Ammon's horn (tissue), 1 donor: ENCODE measurements around the gene SGK1.
"Not testable (repeated sequence)": the region's sequence is repeated elsewhere in the genome, so short reads cannot be mapped to it uniquely, and the experiment has no call there.

Experiments used
- DNase-seq: peaks from one replicate; pipeline ENCODE4 v3.0.0-alpha.2; 2016; ENCODE audit warnings: low spot score

The SGK1 gene

DNA sequence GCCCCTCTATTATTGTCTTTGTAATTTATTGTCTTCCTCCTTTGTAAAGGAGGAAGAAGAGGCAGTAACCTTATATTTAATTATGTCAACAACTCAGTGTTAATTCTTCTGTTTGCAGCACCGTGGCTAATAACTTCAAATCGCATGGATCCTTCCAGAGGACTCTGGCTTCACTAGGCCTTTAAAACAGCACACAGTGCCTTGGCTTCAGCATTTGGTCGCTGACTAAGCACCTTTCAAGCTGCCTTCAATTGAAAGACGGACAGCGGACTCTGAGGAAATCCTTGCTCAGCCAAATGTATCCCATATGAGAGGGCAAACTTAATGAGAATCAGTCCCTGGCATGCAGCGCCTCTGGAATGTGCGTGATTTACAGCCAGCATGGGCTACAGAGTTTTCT, 64.2 kb downstream of the SGK1 start:
- peak; percentile 84 for DNase-seq

DNA sequence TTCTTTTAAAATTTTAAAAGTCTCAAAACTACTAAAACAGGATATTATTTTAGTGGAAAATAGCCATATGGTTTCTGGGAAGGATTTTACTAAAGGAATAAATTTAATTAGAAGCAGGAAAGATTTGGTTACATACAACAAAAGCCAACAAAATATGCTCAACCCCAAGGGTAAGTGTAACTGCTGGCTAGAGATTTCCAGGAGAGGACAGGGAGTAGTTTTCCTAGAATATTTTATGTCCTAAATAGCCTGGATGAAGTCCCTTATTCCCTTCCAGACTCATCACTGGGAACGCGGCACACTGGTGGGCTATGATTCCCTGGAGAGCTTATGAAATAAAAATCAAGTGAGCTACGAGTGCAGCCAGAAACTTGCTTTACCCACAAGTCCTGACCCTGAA, 66.6 kb downstream of the SGK1 start:
- no peak for DNase-seq

DNA sequence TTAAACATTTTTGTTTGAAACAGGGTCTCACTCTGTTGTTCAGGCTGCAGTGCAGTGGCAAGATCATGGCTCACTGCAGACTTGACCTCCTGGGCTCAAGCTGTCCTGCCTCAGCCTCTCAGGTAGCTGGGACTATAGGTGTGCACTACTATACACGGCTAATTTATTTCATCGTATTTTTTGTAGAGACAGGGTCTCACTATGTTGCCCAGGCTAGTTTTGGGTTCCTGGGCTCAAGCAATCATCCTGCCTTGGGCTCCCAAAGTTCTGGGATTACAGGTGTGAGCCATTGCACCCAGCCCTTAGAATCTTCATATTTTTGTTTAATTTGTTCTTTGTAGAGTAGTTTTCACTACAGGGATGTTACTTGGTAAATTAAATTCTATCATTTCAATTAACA, 67.1 kb downstream of the SGK1 start:
- DNase-seq, result no peak

DNA sequence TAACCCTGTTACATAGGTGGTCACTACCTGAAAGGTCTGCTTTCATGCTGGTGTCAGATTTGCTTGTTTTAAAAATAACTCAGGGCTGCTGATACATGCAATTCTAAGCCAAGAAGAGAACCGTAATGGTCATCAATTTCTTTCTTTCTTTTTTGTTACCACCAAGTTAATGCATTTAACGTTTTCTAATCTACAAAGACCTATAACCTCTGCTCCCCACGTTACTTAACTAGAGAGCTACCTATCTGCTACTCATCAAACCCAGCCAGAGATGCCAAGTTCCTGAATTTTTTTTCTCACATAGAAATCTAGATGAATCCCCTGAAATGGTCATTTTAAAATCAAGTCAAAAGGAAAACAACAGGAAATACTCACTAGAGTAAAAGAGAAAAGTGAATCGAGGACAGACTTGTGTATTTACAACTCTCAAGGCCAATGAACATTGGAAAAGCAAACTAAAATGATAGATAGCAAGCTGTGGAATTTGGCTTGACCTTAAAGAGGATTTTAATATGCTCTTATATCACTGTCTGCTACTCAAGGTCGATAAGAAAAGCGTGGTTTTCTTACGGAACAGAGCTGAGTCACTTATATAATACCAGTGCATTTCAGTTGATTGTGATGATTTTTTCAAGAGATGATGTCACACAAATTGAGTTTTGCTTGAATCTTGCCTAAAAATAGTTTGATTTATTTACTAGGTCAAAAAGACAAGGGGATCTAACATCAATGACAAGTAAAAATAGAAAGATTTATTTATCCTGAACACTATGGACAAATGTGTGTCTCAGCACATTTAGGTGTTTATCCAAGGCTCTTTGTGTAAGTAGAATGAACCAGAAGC, 67.9 kb downstream of the SGK1 start:
- DNase-seq, result no peak

DNA sequence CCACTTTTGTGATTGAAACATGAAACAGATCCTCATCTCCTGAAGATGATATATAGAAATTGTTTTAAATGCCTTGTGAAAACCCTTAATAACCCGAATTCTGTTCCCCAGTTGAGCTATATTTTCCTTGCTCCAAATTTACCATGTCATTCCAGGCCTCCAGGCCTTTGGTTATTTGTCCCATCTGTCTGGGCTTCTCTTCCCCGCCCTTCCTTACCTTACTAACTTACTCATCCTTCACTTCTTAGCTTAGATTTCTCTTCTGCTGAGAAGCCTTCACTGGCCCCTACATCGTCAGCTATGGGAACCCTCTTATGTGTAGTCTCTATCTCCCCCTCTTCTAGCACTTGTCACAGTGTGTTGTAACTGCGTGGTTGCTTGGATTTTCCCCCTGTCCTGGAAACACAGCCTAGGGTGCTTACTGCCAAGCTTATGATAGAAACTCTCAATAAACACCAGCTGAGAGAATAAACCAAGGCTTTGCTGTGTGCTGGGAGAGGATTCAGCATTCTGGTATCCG, 68.6 kb downstream of the SGK1 start:
- DNase-seq, result peak; percentile 67

DNA sequence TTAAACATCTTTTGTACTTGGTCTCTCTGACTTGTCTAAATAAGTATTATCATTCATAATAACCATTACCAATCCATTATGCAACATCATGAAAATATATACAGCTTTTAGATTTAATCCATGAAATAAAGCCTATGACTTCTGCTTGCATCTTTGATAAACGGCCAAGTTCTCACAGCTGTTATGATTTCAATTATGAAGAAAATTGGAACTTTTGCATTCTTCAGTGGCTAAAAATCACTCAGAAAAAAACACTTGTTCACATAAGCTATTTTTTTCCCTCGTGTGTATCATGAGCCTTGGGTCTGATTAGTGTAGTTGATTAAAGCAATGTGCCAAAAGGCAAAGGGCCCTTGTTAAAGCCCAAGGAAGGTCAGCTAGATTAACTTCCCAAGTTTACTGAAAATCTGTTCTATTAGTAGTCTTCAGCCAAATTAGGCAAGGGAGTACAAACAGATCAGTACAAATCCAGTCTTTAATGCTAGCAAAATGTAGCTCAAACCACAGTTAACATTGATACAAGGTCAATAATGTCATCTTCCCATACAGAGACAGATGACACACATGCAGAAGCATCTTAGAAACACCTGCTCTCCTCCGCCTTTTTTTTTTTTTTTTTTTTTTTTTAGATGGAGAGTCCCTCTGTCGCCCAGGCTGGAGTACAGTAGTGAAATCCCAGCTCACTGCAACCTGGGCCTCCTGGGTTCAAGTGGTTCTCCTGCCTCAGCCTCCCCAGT, 69.9 kb downstream of the SGK1 start:
- DNase-seq, result no peak

DNA sequence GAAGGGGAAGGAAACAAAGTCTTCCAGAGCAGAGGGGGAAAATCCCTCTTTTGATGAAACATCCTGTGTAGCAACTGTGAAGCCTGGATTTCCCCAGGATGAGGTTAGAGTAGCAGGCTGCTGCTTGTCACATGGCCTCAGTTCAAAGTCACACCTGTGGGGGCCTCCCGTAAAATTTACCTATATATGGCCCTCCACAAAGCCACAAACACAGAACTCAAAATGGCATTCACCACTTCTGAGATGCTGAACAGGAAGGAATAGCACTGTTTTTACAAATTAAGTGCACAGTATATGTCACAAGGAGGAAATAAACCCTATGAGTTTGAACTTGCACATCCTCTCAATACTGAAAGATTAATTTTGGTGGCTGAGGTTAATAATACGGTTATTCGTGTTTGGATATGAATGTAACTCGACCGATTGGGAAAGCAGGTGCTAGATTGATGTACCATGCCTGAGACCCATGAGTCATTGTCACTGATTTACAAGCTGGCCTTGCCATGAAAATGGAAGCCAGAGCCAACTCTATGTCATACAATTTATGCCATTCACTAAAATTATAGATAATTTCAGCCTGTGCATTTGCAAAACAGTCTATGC, 70.6 kb downstream of the SGK1 start:
- DNase-seq, result peak; percentile 44

DNA sequence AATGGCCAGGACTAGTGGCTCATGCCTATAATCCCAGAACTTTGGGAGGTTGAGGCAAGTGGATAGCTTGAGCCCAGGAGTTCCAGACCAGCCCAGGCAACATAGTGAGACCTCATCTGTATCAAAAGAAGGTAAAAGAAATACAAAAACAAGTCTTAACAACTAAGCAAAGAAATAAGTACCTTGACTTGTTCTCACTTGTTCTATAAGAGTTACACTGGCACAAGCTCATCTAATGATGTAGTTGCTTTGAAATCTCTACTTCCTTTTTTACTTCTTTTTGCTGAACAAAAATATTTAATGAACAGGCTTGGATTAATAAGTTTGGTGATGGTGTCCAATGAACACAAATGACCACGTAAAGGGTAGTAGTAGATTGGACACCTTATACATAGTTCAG, 72.2 kb downstream of the SGK1 start:
- DNase-seq, result no peak

DNA sequence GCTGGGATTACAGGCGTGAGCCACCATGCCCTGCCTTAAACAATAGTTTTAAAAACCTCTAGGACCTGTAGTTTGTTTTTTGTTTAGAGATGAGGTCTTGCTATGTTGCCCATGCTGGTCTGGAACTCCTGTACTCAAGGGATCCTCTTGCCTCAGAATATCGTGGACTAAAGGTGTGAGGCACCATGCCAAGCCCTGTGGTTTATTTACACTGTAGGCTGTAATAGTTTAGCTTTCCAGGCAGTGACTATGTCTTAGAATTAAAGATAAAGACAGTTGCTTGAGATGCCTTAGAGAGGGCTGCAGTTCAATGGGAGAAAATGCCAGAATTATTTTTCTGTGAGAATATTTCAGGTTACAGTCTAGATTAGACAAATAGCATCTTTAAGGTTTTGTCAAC, 72.9 kb downstream of the SGK1 start:
- no peak for DNase-seq

DNA sequence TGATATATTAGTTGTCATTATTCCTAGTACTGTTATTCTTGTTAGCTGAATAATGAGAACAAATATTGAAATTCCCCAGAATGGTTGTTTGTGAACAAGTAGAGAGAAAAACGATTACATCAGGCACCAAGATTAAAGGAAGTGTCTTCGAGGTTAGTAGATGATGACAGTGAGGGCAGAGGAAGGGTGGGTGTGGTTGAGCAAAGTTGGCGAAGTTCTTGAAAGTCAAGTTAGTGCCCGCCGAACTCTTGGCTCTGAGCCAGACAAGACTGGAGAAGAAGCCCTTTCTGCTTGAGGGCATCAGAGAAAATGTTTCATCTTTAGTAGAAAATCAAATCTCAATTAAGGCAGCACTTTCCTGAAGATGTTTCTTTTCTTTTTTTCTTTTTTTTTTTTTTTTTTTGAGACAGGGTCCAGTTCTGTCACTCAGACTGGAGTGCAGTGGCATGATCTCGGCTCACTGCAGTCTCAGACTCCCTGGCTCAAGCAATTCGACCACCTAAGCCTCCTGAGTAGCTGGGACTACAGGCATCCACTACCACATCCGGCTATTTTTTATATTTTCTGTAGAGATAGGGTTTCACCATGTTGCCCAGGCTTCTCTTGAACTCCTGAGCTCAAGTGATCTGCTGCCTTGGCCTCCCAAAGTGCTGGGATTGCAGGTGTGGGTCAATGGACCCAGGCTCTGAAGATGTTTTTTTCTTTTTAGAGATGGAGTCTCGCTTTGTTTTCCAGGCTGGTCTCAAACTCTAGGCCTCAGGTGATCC, 77.1 kb downstream of the SGK1 start:
- peak; percentile 65 for DNase-seq

DNA sequence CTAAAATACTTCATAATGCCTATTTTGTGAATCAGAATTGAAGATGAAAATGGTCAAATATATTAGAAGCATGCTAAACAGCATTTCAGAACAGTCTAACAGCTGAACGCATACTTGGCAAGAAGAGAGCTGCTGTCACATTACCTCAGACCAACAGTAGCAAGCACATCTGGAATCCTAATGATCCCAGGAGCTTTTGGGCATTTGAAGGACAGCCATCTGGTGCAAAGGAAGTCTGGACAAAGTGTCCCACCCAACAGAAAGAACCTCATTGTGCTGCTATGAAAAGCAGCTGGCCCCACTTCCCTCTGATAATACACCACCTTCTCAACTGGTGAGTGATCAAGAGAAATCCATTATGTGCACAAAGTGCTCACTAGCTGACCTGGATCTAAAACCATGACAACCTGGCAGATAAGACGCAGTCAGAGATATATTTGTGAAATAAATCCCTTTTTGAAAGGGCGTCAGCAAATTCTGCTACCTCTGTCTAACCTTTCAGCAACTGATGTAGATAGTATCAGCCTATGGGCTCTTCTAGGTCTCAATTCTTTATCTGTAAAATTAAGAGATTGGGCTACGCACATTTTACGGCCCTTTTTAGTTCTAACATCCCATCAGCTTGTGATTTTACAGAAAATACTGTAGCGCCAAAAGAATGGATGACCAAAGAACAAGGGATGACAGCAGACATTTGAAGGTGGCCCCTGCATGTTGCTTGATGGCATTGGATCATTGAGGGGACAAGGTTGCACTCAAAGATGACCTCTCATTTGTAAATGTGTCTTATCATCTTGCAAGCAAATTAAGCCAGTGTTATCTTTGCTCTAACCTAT, 78.7 kb downstream of the SGK1 start:
- no peak for DNase-seq

DNA sequence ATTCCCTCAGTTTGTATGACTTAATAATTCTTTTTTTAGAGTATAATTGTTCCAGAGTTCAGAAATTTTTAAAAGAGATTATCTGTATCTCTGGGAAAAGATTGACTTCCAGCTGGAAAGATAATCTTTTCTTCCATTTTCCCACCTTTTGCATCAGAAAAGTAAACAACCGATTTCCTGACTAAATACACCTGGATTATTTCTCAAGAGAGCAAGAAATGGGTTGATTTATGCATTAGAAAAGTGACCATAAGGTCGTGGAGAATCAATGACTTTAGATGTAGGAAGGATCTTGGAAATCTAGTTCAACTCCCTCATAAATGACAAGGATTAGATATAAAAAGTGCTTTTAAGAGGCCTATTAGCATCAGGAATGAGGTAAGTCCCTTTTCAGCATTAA, 79.9 kb downstream of the SGK1 start:
- DNase-seq, result no peak

DNA sequence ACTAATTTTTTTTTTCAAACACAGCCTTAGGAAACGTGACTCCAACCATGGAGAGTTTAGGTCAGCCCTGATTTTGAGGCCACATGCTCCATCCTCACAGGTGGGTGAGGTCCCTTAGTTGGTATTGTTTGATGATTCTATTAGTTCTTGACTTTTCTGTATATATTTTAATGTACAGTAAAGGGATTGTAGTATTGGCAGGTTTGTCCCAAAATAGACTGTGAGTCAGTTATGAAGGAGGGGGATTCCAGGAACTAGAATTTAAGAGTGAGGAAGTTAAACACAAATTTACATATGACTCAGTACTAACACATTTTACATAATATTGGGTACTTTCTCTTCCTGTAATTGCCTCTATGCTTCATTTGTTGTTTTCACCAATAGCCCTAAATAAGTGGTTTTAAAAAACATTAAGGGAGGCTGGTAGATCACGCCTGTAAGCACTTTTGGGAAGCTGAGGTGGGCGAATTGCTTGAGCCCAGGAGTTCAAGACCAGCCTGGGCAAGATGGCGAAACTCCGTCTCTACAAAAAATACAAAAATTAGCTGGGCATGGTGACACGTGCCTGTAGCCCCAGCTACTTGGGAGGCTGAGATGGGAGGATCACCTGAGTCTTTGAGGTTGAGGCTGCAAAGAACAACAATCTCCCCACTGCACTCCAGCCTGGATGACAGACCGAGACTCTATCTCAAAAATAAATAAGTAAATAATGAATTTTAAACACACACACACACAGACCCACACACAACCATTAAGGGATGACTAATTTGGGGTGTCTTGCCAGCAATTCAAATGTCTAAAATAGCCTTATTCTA, 81.8 kb downstream of the SGK1 start:
- DNase-seq, result no peak

DNA sequence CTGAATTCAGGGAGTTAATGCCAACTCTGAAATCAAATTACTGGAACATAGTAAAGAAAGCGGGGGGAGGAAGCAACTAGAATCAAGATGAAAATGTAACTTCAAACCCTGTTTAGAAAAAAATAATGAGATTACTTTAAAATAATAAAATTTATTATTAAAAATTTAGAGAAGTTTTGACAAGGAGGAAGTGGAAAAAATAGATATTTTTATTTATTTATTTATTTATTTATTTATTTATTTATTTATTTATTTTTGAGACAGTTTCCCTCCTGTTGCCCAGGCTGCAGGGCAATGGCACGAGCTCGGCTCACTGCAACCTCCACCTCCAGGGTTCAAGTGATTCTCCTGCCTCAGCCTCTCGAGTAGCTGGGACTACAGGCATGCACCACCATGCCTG, 82.6 kb downstream of the SGK1 start:
- DNase-seq, result not testable (repeated sequence)

DNA sequence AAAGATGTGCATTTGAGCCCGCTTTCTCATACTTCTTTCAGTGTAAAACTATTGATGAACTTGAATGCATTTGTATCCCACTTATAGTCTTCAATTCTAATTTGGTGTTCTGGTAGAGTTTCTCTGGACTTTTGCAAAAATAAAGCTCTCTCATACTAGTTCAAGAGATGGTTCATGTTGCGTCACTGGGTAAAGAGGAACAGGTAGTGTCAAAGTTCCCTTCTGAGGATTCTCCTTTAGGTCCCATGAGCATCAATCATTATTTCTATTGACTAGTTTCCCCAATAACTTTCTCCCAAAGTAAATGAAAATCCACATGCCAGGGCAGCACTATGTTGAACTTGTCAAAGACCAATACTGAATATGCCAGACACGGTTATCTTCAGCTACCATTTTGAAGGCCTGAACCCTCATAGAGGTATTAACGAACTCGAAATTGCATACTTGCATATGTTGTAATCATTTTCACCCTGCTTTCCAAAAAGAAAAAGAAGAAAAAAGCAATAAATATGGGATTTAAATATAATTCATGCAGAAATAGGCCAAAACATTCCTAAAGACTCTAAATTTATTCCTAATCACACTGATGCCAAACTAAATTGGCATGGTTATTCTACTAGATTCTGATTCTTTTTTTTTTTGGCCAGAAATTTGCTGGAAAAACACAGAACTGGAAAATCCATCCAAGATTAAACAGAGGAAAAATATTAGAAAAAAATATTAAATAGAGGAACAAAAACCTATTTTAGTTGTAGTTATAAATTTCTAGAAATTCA, 84.5 kb downstream of the SGK1 start:
- no peak for DNase-seq

DNA sequence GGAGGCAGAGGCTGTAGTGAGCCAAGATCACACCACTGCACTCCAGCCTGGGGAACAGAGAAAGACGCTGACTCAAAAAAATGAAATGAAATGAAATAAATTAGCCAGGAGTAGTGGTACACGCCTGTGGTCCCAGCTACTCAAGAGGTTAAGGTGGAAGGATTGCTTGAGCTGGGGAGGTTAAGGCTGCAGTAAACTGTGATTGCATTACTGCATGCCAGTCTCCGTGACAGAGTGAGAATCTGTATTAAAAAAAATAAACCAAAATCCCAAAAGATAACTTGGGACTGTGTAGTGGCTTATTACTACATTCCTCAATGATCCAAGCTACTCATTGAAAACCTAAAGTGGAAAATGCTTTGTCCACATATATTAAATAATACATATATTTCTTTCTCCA, 87.0 kb downstream of the SGK1 start:
- no peak for DNase-seq

DNA sequence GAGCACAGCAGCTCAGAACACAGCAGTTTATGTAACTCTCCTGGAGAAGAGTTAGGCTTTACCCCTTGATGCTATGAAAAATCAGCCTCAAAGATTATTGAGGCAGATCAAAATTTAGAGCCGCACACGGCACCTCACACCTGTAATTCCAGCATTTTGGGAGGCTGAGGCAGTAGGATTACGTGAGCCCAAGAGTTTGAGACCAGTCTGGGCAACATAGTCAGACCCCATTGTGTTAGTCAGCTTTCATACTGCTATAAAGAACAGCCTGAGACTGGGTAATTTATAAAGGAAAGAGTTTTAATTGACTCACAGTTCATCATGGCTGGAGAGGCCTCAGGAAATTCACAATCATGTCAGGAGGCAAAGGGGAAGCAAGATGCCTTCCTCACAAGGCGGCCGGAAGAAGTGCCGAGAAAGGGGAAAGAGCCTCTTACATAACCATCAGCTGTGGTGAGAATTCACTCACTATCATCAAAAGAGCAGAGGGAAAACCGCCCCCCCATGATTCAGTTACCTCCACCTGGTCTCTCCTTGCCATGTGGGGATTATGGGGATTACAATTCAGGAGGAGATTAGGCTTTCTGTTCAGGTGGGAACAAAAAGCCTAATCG, 87.7 kb downstream of the SGK1 start:
- peak; percentile 62 for DNase-seq

DNA sequence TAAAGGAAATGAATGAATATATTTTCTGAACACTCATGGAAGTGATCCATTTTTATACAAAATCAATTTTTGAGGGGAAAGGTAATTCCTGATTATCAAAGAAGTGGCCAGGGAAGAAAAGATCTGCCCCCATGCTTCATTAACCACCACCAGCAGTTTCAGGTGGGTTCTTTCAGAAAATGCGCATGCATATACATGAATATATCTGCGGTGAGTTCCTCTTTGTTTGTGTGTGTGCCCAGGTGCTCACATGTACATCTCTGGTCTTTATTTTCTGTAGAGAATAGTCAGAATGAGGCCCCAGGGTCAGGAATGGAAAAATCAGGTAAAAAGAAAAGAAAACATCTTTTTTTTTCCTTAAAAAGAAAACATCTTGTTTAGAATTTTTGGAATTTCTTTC, 88.4 kb downstream of the SGK1 start:
- no peak for DNase-seq

DNA sequence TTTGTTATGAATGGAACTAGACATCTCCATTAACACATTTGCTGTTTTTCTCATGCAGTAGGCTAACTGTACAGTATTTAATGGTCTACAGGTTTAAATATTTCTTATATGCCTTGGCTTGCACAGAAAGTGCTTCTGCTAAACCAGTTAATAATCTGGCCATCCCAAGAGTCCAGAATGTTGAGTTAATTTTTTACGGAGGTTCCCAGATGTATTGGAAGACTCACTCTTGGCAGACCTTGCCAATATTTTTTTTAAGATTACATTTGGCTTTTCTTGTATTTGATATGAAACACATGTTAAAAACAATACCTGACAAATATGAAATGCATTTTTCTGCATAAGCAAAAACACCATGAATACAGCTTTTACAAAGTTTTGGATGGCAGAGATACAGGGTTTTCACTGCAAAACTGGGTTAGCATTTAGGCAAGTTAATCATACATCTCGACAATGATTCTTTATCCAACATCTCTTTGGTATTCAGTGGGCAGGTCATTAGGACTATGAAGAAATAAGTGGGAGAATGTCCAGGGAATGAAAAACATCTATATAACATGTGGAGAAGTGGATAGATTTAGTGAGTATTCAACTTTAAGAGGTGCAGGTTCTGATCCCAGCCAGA, 94.0 kb downstream of the SGK1 start:
- DNase-seq, result no peak
